ENCODE measurements around the gene PAGE2.

DNA sequence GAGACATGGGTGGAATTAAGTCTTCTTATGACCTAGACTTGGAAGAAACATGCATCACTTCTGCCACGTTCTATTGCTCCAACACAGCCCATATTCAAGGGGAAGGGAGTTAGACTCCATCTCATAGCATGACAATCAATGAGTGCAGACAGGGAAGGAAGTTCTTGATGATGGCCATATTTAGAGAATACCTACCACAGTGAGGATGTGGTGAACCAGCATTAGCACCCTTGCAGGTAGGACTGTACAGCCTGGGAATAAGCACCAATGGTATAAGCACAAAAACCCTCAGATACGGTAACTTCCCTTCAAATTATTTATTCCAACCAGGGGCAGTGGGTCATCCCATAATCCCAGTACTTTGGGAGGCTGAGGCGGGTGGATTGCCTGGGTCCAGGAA, 29.8 kb downstream of the PAGE2 start:
- TF ChIP-seq POLR2A (IDR thresholded peaks at IDR 0.05; ENCODE audit: low read depth, low read length) (no peak), TAF1 (IDR thresholded peaks at IDR 0.05; ENCODE audit: borderline replicate concordance, low read depth, low read length) (no peak)

Measured in GM12892 (cell line).